ENCODE measurements around the gene RPUSD1. TPM values are rescaled to one million over a fixed set of nuclear protein-coding genes. Genes with fewer than 3 reads are reported as not detected.
A peak's percentile ranks its signal among the peaks of the same experiment; 100 is the strongest.

RPUSD1 gene
- total and polyA plus RNA-seq, 2 donors (not counting 1 experiment from before 2014, with no cell fraction given) = 34.7 to 46.1 TPM

- Histone ChIP-seq H3K9me3 (ENCODE audit: control extremely low read depth in 1 of 3, control insufficient read depth in 2 of 3, insufficient read depth in 1 of 3, low read length in 2 of 3) (peaks cover 0 to 10% (median 0%) of the 10 kb centered on the region in 3 donors), H2AFZ (ENCODE audit: insufficient read depth, low read depth, low read length, poor library complexity, severe bottlenecking) (no peak overlapping the region), H3K4me1 (ENCODE audit: control insufficient read depth in 2 of 2, insufficient read depth in 2 of 2, low read length in 2 of 2) (peaks cover 4 to 10% of the 10 kb centered on the region in 2 donors), H3K36me3 (replicated peaks in 1 of 2; ENCODE audit: control extremely low read depth in 1 of 2, control insufficient read depth in 1 of 2, extremely low read depth in 1 of 2, insufficient read depth in 2 of 2, low read length in 1 of 2) (no peaks in the 10 kb centered on the region), H4K20me1 (ENCODE audit: control insufficient read depth, insufficient read depth, low read length, poor library complexity, severe bottlenecking) (no peaks in the 10 kb centered on the region), H3K9ac (ENCODE audit: low read length) (no peak overlapping the region), H3K27me3 (replicated peaks in 1 of 4; ENCODE audit: control extremely low read depth in 1 of 4, control insufficient read depth in 3 of 4, insufficient read depth in 4 of 4, low read length in 3 of 4) (peaks cover 0 to 40% (median 6%) of the 10 kb centered on the region in 4 experiments), H3K79me2 (ENCODE audit: control insufficient read depth, insufficient read depth, low read length) (no peaks in the 10 kb centered on the region), H3K27ac (ENCODE audit: low read length in 2 of 2) (no peak overlapping the region), H3K4me3 (ENCODE audit: control extremely low read depth in 1 of 5, extremely low read depth in 1 of 5, insufficient read depth in 1 of 5, low read depth in 2 of 5, low read length in 4 of 5) (no peak overlapping the region), H3K4me2 (replicated peaks; ENCODE audit: low read depth, low read length, poor library complexity, severe bottlenecking) (no peak overlapping the region)
- DNase-seq = no peak
- POLR2A ChIA-PET = no interaction called here
- intact Hi-C loops (cut with micrococcal nuclease) = no loop called here
- no peak for ATAC-seq (ENCODE audit: low read depth)
- WGBS (ENCODE audit: insufficient coverage) = 99% methylated on average over 18 of the region's 22 CpGs
- peaks cover 4% of the 10 kb centered on the region for H3K27me3 Mint-ChIP-seq
- TF ChIP-seq CTCF (IDR thresholded peaks at IDR 0.05) (no peak), EZH2 (IDR thresholded peaks at IDR 0.05; ENCODE audit: borderline replicate concordance, insufficient read depth, low read depth, low read length, poor library complexity, severe bottlenecking) (no peak)
- no peak overlapping the region for H3K4me3 Mint-ChIP-seq
- no peaks in the 10 kb centered on the region for H3K4me1 Mint-ChIP-seq
- CTCF ChIA-PET = no interaction called here
- H3K27ac Mint-ChIP-seq = no peak overlapping the region
- H3K9me3 Mint-ChIP-seq (ENCODE audit: insufficient read depth) = no peaks in the 10 kb centered on the region
Observed at GRCh38 chr16:797686-798085, 9.5 kb upstream of the RPUSD1 start.

GRCh38 chr16:797120-797420 lies 8.9 kb upstream of the RPUSD1 start:
- Mint-ChIP-seq H3K9me3 (ENCODE audit: insufficient read depth) (no peaks in the 10 kb centered on the region), H3K27me3 (peaks cover 4% of the 10 kb centered on the region), H3K4me1 (no peaks in the 10 kb centered on the region), H3K4me3 (no peak overlapping the region), H3K27ac (no peak overlapping the region)
- TF ChIP-seq EZH2 (IDR thresholded peaks at IDR 0.05; ENCODE audit: borderline replicate concordance, insufficient read depth, low read depth, low read length, poor library complexity, severe bottlenecking) (no peak), CTCF (IDR thresholded peaks at IDR 0.05) (no peak)
- no peak overlapping the region for H3K9ac ChIP-seq (ENCODE audit: low read length)
- DNase-seq (no peak), ATAC-seq (ENCODE audit: low read depth) (peak; percentile 26)
- CTCF ChIA-PET = no interaction called here
- POLR2A ChIA-PET = no interaction called here
- no peaks in the 10 kb centered on the region for H3K79me2 ChIP-seq (ENCODE audit: control insufficient read depth, insufficient read depth, low read length)
- intact Hi-C loops (cut with micrococcal nuclease) = no loop called here
- no peak overlapping the region for H3K4me3 ChIP-seq (ENCODE audit: control extremely low read depth in 1 of 5, extremely low read depth in 1 of 5, insufficient read depth in 1 of 5, low read depth in 2 of 5, low read length in 4 of 5)
- H3K36me3 ChIP-seq (replicated peaks in 1 of 2; ENCODE audit: control extremely low read depth in 1 of 2, control insufficient read depth in 1 of 2, extremely low read depth in 1 of 2, insufficient read depth in 2 of 2, low read length in 1 of 2) = no peaks in the 10 kb centered on the region
- H3K4me2 ChIP-seq (replicated peaks; ENCODE audit: low read depth, low read length, poor library complexity, severe bottlenecking) = no peak overlapping the region
- H3K4me1 ChIP-seq (ENCODE audit: control insufficient read depth in 2 of 2, insufficient read depth in 2 of 2, low read length in 2 of 2) = peaks cover 4 to 10% of the 10 kb centered on the region in 2 donors
- peaks cover 0 to 10% (median 0%) of the 10 kb centered on the region in 3 donors for H3K9me3 ChIP-seq (ENCODE audit: control extremely low read depth in 1 of 3, control insufficient read depth in 2 of 3, insufficient read depth in 1 of 3, low read length in 2 of 3)
- no peak overlapping the region for H2AFZ ChIP-seq (ENCODE audit: insufficient read depth, low read depth, low read length, poor library complexity, severe bottlenecking)
- no peak overlapping the region for H3K27ac ChIP-seq (ENCODE audit: low read length in 2 of 2)
- 90% methylated on average over 2 of the region's 2 CpGs for whole genome bisulfite sequencing (ENCODE audit: insufficient coverage)
- H4K20me1 ChIP-seq (ENCODE audit: control insufficient read depth, insufficient read depth, low read length, poor library complexity, severe bottlenecking) = no peaks in the 10 kb centered on the region
- peaks cover 0 to 35% (median 5%) of the 10 kb centered on the region in 4 experiments for H3K27me3 ChIP-seq (replicated peaks in 1 of 4; ENCODE audit: control extremely low read depth in 1 of 4, control insufficient read depth in 3 of 4, insufficient read depth in 4 of 4, low read length in 3 of 4)
